K562 (cell line): Measurements from ENCODE around the gene RHOC. TPM values are rescaled to one million over a fixed set of nuclear protein-coding genes. Genes with fewer than 3 reads are reported as not detected.
A peak's percentile ranks its signal among the peaks of the same experiment; 100 is the strongest.

Experiments
- CBFB ChIP-seq: sonication (generic); formaldehyde crosslinking; IDR thresholded peaks from 2 replicates; pipeline ENCODE4 v1.4.0; 2020; ENCODE audit warnings: mild to moderate bottlenecking, missing genetic modification reagents
- CBX8 ChIP-seq: fragments of 200-600 bp; sonication (generic); IDR thresholded peaks from 2 replicates; pipeline ENCODE4 v1.6.1; 2012; ENCODE audit warnings: borderline replicate concordance, mixed run types, low read depth, mild to moderate bottlenecking, moderate library complexity, mixed read lengths, low read length, control low read depth, inconsistent platforms; ENCODE audit not compliant: poor library complexity, severe bottlenecking; ENCODE audit errors: extremely low read depth
- CCAR2 ChIP-seq: fragments of 200-400 bp; formaldehyde crosslinking; IDR thresholded peaks from 2 replicates; pipeline ENCODE4 v1.6.1; 2017; ENCODE audit warnings: mild to moderate bottlenecking, low read depth, low read length
- CHD4 ChIP-seq: fragments of 200-600 bp; sonication (generic); IDR thresholded peaks from 3 replicates; pipeline ENCODE4 v1.6.1; 2012; ENCODE audit warnings: low read depth, mild to moderate bottlenecking, mixed read lengths, low read length, inconsistent platforms; ENCODE audit not compliant: insufficient read depth, insufficient replicate concordance, poor library complexity, severe bottlenecking
- DDX20 ChIP-seq: fragments of 450-650 bp; IDR thresholded peaks from 2 replicates; pipeline ENCODE4 v1.6.1; 2016; ENCODE audit warnings: missing genetic modification characterization, low read depth, mild to moderate bottlenecking, missing compliant biosample characterization, moderate library complexity
- KLF6 ChIP-seq: fragments of 250-450 bp; sonication (Bioruptor Pico); IDR thresholded peaks from 2 replicates; pipeline ENCODE4 v1.4.0; 2020; ENCODE audit warnings: mild to moderate bottlenecking, moderate library complexity, borderline replicate concordance
- MAFG ChIP-seq: fragments of 450-650 bp; conservative IDR thresholded peaks from 2 replicates; pipeline ENCODE4 v1.6.1; 2016; ENCODE audit warnings: missing genetic modification characterization, missing compliant biosample characterization
- MBD2 ChIP-seq: sonication (generic); IDR thresholded peaks from 2 replicates; pipeline ENCODE4 v1.6.1; 2016; ENCODE audit warnings: low read depth, borderline replicate concordance
- NCOA4 ChIP-seq: fragments of 450-650 bp; IDR thresholded peaks from 2 replicates; pipeline ENCODE4 v1.6.1; 2018; ENCODE audit warnings: mild to moderate bottlenecking; ENCODE audit not compliant: partially characterized antibody
- NELFE ChIP-seq: IDR thresholded peaks from 2 replicates; pipeline ENCODE4 v1.6.1; 2011; ENCODE audit warnings: mild to moderate bottlenecking; ENCODE audit not compliant: insufficient read depth, insufficient read length
- NUFIP1 ChIP-seq: fragments of 450-650 bp; IDR thresholded peaks from 2 replicates; pipeline ENCODE4 v1.6.1; 2018; ENCODE audit not compliant: partially characterized antibody
- SETDB1 ChIP-seq: IDR thresholded peaks from one replicate; pipeline ENCODE4 v1.6.1; 2012; ENCODE audit warnings: low read length, control low read depth, inconsistent platforms
- SIRT6 ChIP-seq: IDR thresholded peaks from one replicate; pipeline ENCODE4 v1.6.1; 2012; ENCODE audit warnings: low read depth, mild to moderate bottlenecking, control low read depth, inconsistent platforms, low read length, moderate library complexity
- SPI1 ChIP-seq: IDR thresholded peaks from 2 replicates; pipeline ENCODE4 v1.6.1; 2011; ENCODE audit warnings: low read depth, low read length, control low read depth, borderline replicate concordance
- TAF7 ChIP-seq: fragments of 450-650 bp; IDR thresholded peaks from 2 replicates; pipeline ENCODE4 v1.6.1; 2016; ENCODE audit warnings: missing genetic modification characterization, missing compliant biosample characterization
- YBX1 ChIP-seq: fragments of 450-650 bp; IDR thresholded peaks from 2 replicates; pipeline ENCODE4 v1.7.1; 2016; ENCODE audit warnings: mild to moderate bottlenecking
- YY1 ChIP-seq, 3 experiments: IDR thresholded peaks; 2 replicates each; pipeline ENCODE4 v1.6.1; 2011; ENCODE audit warnings: low read length in 2 of 3, mild to moderate bottlenecking in 2 of 3, moderate library complexity in 2 of 3, borderline replicate concordance in 1 of 3, control low read depth in 1 of 3, low read depth in 1 of 3; ENCODE audit not compliant: insufficient read depth in 3 of 3, insufficient replicate concordance in 2 of 3, control insufficient read depth in 1 of 3, insufficient read length in 1 of 3; ENCODE audit errors: extremely low read depth in 1 of 3
- ZBTB8A ChIP-seq: fragments of 450-650 bp; IDR thresholded peaks from 2 replicates; pipeline ENCODE4 v1.6.1; 2018; ENCODE audit warnings: mild to moderate bottlenecking, moderate library complexity; ENCODE audit not compliant: partially characterized antibody
- ZC3H11A ChIP-seq: IDR thresholded peaks from 2 replicates; pipeline ENCODE4 v1.6.1; 2012; ENCODE audit warnings: low read depth, low read length, improper control_type of control experiment
- ZNF12 ChIP-seq: sonication (generic); formaldehyde crosslinking; IDR thresholded peaks from 2 replicates; pipeline ENCODE4 v1.4.0; 2020; ENCODE audit warnings: mild to moderate bottlenecking, missing genetic modification reagents
- ZNF121 ChIP-seq: sonication (generic); formaldehyde crosslinking; conservative IDR thresholded peaks from 2 replicates; pipeline ENCODE4 v1.8.0; 2022; ENCODE audit warnings: missing genetic modification reagents
- ZNF589 ChIP-seq: fragments of 200-800 bp; sonication (Bioruptor generic); IDR thresholded peaks from 2 replicates; pipeline ENCODE4 v1.6.1; 2016; ENCODE audit warnings: low read depth, missing genetic modification characterization, missing compliant biosample characterization
- polyA plus RNA-seq, 8 experiments: library from polyadenylated mRNA; depleted of rRNA in 4 of 8; stranded (reverse) in 5 of 8; unstranded in 3 of 8; fragments of >200 nt; fragmentation: Nextera tagmentation in 2 of 8; fragmentation: Illumina TruSeq in 1 of 8; extraction: Ambion mirVana in 2 of 8; extraction: Trizol in 1 of 8; gene quantifications; 2 replicates each; pipeline versions ENCODE4 v1.2.1 to v1.2.3, GENCODE V29; 2011 to 2014; ENCODE audit warnings: inconsistent platforms in 1 of 8, missing spikeins in 1 of 8
- total RNA-seq, 7 experiments: library from RNA; depleted of rRNA in 6 of 7; stranded (reverse); fragments of >200 nt in 6 of 7; fragmentation: Illumina TruSeq in 2 of 7; extraction: Trizol in 2 of 7; gene quantifications; 2 replicates each; pipeline versions ENCODE4 v1.2.1 to v1.2.3, GENCODE V29; 2011 to 2021; ENCODE audit warnings: low replicate concordance in 1 of 7
- TF ChIP-seq, protein P1 (sequence below): sonication (generic); formaldehyde crosslinking; IDR thresholded peaks from 2 replicates; pipeline ENCODE4 v1.5.0; 2020; ENCODE audit warnings: missing genetic modification reagents
- TF ChIP-seq, protein P2 (sequence below): sonication (generic); formaldehyde crosslinking; IDR thresholded peaks from 2 replicates; pipeline ENCODE4 v1.8.1; 2022; ENCODE audit warnings: missing genetic modification reagents
- TF ChIP-seq, protein P3 (sequence below): fragments of 450-650 bp; formaldehyde crosslinking; conservative IDR thresholded peaks from 2 replicates; pipeline ENCODE4 v1.4.0; 2022; ENCODE audit warnings: mild to moderate bottlenecking, missing genetic modification characterization

Gene RHOC
- total and polyA plus RNA-seq, 9 of the 15 experiments (the other 6 are each of a cell fraction or from before 2014, with no cell fraction given), result 35.2 to 364 (median 204) TPM

DNA sequence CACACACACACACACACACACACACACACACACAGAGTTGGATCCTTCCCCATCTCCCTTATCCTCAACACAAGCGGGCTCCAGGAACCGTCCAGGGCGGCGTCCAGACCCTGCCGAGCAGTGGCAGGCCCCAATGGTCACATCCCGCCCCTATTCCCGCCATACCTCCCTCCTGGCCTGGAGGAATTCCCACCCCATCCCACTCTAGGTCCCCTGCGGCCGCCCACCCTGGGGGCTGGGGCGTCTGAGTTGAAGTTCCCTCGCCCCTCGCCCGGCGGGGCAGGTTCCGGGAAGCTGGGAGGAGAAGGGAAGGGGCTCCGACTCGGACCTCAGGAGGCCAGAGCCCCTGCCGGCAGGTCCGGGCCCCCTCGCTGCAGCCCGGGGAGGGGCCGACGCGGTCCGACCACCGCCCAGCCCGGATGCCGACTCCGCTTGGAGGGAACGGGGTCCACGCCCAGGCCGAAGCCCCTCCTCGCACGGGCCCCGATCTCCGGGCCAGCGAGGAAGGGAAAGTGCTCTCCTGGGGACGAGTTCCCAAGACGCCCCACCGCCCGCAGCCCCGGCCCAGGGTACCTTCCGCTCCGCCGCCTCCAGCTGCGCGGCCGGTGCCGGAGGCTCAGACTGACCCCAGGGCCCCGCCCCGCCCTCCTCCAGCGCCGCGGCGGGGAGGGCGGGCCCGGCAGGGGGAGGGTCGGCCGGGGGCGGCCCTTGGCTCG lies at the start of gene RHOC (continued):
- TF ChIP-seq YY1 (IDR thresholded peaks at IDR 0.05; ENCODE audit: borderline replicate concordance in 1 of 3, control insufficient read depth in 1 of 3, extremely low read depth in 1 of 3, insufficient read depth in 3 of 3, insufficient read length in 1 of 3, insufficient replicate concordance in 2 of 3, low read depth in 1 of 3, low read length in 2 of 3) (peak in 1 of 3 experiments; percentile 59), ZNF121 (CRISPR knock-in tag) (no peak), DDX20 (tag) (no peak), NCOA4 (no peak), CBX8 (no peak), MBD2 (no peak), YBX1 (no peak), MAFG (tag) (no peak), SIRT6 (no peak), ZNF12 (CRISPR knock-in tag) (0 out of 2 replicates have a peak, but pooled peaks have one; percentile 39), TAF7 (no peak), KLF6 (CRISPR knock-in tag) (no peak), CHD4 (no peak), ZC3H11A (no peak), SPI1 (no peak), ZNF589 (CRISPR knock-in tag) (no peak), ZBTB8A (no peak), SETDB1 (no peak), CBFB (CRISPR knock-in tag) (no peak), NELFE (no peak), NUFIP1 (no peak), CCAR2 (no peak)
- TF ChIP-seq, protein P1, sequence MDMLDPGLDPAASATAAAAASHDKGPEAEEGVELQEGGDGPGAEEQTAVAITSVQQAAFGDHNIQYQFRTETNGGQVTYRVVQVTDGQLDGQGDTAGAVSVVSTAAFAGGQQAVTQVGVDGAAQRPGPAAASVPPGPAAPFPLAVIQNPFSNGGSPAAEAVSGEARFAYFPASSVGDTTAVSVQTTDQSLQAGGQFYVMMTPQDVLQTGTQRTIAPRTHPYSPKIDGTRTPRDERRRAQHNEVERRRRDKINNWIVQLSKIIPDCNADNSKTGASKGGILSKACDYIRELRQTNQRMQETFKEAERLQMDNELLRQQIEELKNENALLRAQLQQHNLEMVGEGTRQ (CRISPR knock-in tag), result no peak
- TF ChIP-seq, protein P2, sequence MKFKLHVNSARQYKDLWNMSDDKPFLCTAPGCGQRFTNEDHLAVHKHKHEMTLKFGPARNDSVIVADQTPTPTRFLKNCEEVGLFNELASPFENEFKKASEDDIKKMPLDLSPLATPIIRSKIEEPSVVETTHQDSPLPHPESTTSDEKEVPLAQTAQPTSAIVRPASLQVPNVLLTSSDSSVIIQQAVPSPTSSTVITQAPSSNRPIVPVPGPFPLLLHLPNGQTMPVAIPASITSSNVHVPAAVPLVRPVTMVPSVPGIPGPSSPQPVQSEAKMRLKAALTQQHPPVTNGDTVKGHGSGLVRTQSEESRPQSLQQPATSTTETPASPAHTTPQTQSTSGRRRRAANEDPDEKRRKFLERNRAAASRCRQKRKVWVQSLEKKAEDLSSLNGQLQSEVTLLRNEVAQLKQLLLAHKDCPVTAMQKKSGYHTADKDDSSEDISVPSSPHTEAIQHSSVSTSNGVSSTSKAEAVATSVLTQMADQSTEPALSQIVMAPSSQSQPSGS (CRISPR knock-in tag), result no peak
- TF ChIP-seq, protein P3, sequence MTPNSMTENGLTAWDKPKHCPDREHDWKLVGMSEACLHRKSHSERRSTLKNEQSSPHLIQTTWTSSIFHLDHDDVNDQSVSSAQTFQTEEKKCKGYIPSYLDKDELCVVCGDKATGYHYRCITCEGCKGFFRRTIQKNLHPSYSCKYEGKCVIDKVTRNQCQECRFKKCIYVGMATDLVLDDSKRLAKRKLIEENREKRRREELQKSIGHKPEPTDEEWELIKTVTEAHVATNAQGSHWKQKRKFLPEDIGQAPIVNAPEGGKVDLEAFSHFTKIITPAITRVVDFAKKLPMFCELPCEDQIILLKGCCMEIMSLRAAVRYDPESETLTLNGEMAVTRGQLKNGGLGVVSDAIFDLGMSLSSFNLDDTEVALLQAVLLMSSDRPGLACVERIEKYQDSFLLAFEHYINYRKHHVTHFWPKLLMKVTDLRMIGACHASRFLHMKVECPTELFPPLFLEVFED (CRISPR knock-in tag), result peak; percentile 89
